Measurements from ENCODE around the gene LPP.

Gene LPP

GRCh38 chr3:188365184-188365583 is 211.2 kb downstream of the LPP start:
- no peaks in the 10 kb centered on the region for H3K27me3 Mint-ChIP-seq
- no peaks in the 10 kb centered on the region for H3K9me3 Mint-ChIP-seq (ENCODE audit: low read depth)
- H3K4me1 Mint-ChIP-seq (ENCODE audit: low read depth), result peaks cover 46% of the 10 kb centered on the region
- peaks cover 7% of the 10 kb centered on the region for H3K36me3 Mint-ChIP-seq
- no peak overlapping the region for H3K4me3 Mint-ChIP-seq
- H3K27ac Mint-ChIP-seq, result no peak overlapping the region

- Mint-ChIP-seq H3K9me3 (ENCODE audit: low read depth) (no peaks in the 10 kb centered on the region), H3K36me3 (peaks cover 7% of the 10 kb centered on the region), H3K4me3 (no peak overlapping the region), H3K4me1 (ENCODE audit: low read depth) (peaks cover 39% of the 10 kb centered on the region), H3K27ac (no peak overlapping the region), H3K27me3 (no peaks in the 10 kb centered on the region)
These were observed 212.2 kb downstream of the LPP start for GRCh38 chr3:188365988-188366698.

- Mint-ChIP-seq H3K4me1 (ENCODE audit: low read depth) (peaks cover 26% of the 10 kb centered on the region), H3K9me3 (ENCODE audit: low read depth) (no peaks in the 10 kb centered on the region), H3K27ac (peak overlapping the region; percentile 34), H3K27me3 (no peaks in the 10 kb centered on the region), H3K4me3 (no peak overlapping the region), H3K36me3 (peaks cover 4% of the 10 kb centered on the region)
These were observed 213.7 kb downstream of the LPP start for GRCh38 chr3:188367678-188368077.

GRCh38 chr3:188369526-188369925 is 215.6 kb downstream of the LPP start:
- H3K36me3 Mint-ChIP-seq, result no peaks in the 10 kb centered on the region
- peak overlapping the region; percentile 34 for H3K27ac Mint-ChIP-seq
- peaks cover 19% of the 10 kb centered on the region for H3K4me1 Mint-ChIP-seq (ENCODE audit: low read depth)
- H3K9me3 Mint-ChIP-seq (ENCODE audit: low read depth), result no peaks in the 10 kb centered on the region
- H3K27me3 Mint-ChIP-seq, result no peaks in the 10 kb centered on the region
- no peak overlapping the region for H3K4me3 Mint-ChIP-seq

GRCh38 chr3:188370081-188370830 is 216.3 kb downstream of the LPP start:
- Mint-ChIP-seq H3K4me3 (no peak overlapping the region), H3K27ac (no peak overlapping the region), H3K9me3 (ENCODE audit: low read depth) (no peaks in the 10 kb centered on the region), H3K27me3 (no peaks in the 10 kb centered on the region), H3K36me3 (no peaks in the 10 kb centered on the region), H3K4me1 (ENCODE audit: low read depth) (peaks cover 19% of the 10 kb centered on the region)

GRCh38 chr3:188378786-188379185 is 224.8 kb downstream of the LPP start:
- H3K27me3 Mint-ChIP-seq, result no peaks in the 10 kb centered on the region
- no peaks in the 10 kb centered on the region for H3K4me1 Mint-ChIP-seq (ENCODE audit: low read depth)
- no peak overlapping the region for H3K4me3 Mint-ChIP-seq
- peaks cover 5% of the 10 kb centered on the region for H3K9me3 Mint-ChIP-seq (ENCODE audit: low read depth)
- no peak overlapping the region for H3K27ac Mint-ChIP-seq
- H3K36me3 Mint-ChIP-seq, result peaks cover 13% of the 10 kb centered on the region

- no peaks in the 10 kb centered on the region for H3K27me3 Mint-ChIP-seq
- no peak overlapping the region for H3K4me3 Mint-ChIP-seq
- H3K36me3 Mint-ChIP-seq, result peaks cover 13% of the 10 kb centered on the region
- H3K4me1 Mint-ChIP-seq (ENCODE audit: low read depth), result no peaks in the 10 kb centered on the region
- H3K27ac Mint-ChIP-seq, result no peak overlapping the region
- H3K9me3 Mint-ChIP-seq (ENCODE audit: low read depth), result peaks cover 5% of the 10 kb centered on the region
These were observed 226.3 kb downstream of the LPP start for GRCh38 chr3:188380252-188380651.

GRCh38 chr3:188380722-188381121 is 226.8 kb downstream of the LPP start:
- Mint-ChIP-seq H3K4me1 (ENCODE audit: low read depth) (no peaks in the 10 kb centered on the region), H3K9me3 (ENCODE audit: low read depth) (peaks cover 5% of the 10 kb centered on the region), H3K27ac (no peak overlapping the region)

GRCh38 chr3:188383748-188384147 is 229.8 kb downstream of the LPP start:
- no peak overlapping the region for H3K27ac Mint-ChIP-seq
- no peaks in the 10 kb centered on the region for H3K4me1 Mint-ChIP-seq (ENCODE audit: low read depth)
- H3K36me3 Mint-ChIP-seq, result peaks cover 10% of the 10 kb centered on the region
- no peak overlapping the region for H3K4me3 Mint-ChIP-seq
- H3K27me3 Mint-ChIP-seq, result no peaks in the 10 kb centered on the region
- no peaks in the 10 kb centered on the region for H3K9me3 Mint-ChIP-seq (ENCODE audit: low read depth)

More at GRCh38 chr3:188380722-188381121, 226.8 kb downstream of the LPP start:
- peaks cover 13% of the 10 kb centered on the region for H3K36me3 Mint-ChIP-seq
- no peak overlapping the region for H3K4me3 Mint-ChIP-seq
- H3K27me3 Mint-ChIP-seq, result no peaks in the 10 kb centered on the region

GRCh38 chr3:188385295-188385694 is 231.3 kb downstream of the LPP start:
- peaks cover 4% of the 10 kb centered on the region for H3K36me3 Mint-ChIP-seq
- H3K27me3 Mint-ChIP-seq, result no peaks in the 10 kb centered on the region
- no peak overlapping the region for H3K4me3 Mint-ChIP-seq
- no peak overlapping the region for H3K27ac Mint-ChIP-seq
- no peaks in the 10 kb centered on the region for H3K9me3 Mint-ChIP-seq (ENCODE audit: low read depth)
- peaks cover 10% of the 10 kb centered on the region for H3K4me1 Mint-ChIP-seq (ENCODE audit: low read depth)

GRCh38 chr3:188389711-188390342 is 235.9 kb downstream of the LPP start:
- peaks cover 3% of the 10 kb centered on the region for H3K36me3 Mint-ChIP-seq
- H3K4me3 Mint-ChIP-seq, result peak overlapping the region; percentile 15
- peaks cover 18% of the 10 kb centered on the region for H3K4me1 Mint-ChIP-seq (ENCODE audit: low read depth)
- H3K27me3 Mint-ChIP-seq, result no peaks in the 10 kb centered on the region
- H3K9me3 Mint-ChIP-seq (ENCODE audit: low read depth), result no peaks in the 10 kb centered on the region
- H3K27ac Mint-ChIP-seq, result peak overlapping the region; percentile 91

- no peaks in the 10 kb centered on the region for H3K27me3 Mint-ChIP-seq
- H3K36me3 Mint-ChIP-seq, result peaks cover 3% of the 10 kb centered on the region
- peak overlapping the region; percentile 15 for H3K4me3 Mint-ChIP-seq
- H3K9me3 Mint-ChIP-seq (ENCODE audit: low read depth), result no peaks in the 10 kb centered on the region
- H3K4me1 Mint-ChIP-seq (ENCODE audit: low read depth), result peaks cover 18% of the 10 kb centered on the region
- H3K27ac Mint-ChIP-seq, result peak overlapping the region; percentile 91
These were observed 236.4 kb downstream of the LPP start for GRCh38 chr3:188390343-188390718.

GRCh38 chr3:188390775-188391443 is 237.0 kb downstream of the LPP start:
- no peak overlapping the region for H3K4me3 Mint-ChIP-seq
- peaks cover 18% of the 10 kb centered on the region for H3K4me1 Mint-ChIP-seq (ENCODE audit: low read depth)
- H3K27me3 Mint-ChIP-seq, result no peaks in the 10 kb centered on the region
- no peaks in the 10 kb centered on the region for H3K9me3 Mint-ChIP-seq (ENCODE audit: low read depth)
- peak overlapping the region; percentile 91 for H3K27ac Mint-ChIP-seq
- H3K36me3 Mint-ChIP-seq, result peaks cover 3% of the 10 kb centered on the region

- peaks cover 3% of the 10 kb centered on the region for H3K36me3 Mint-ChIP-seq
- H3K9me3 Mint-ChIP-seq (ENCODE audit: low read depth), result no peaks in the 10 kb centered on the region
- no peak overlapping the region for H3K27ac Mint-ChIP-seq
- no peak overlapping the region for H3K4me3 Mint-ChIP-seq
- no peaks in the 10 kb centered on the region for H3K27me3 Mint-ChIP-seq
- H3K4me1 Mint-ChIP-seq (ENCODE audit: low read depth), result peaks cover 19% of the 10 kb centered on the region
These were observed 237.6 kb downstream of the LPP start for GRCh38 chr3:188391592-188391991.

GRCh38 chr3:188392076-188392475 is 238.1 kb downstream of the LPP start:
- H3K27ac Mint-ChIP-seq, result no peak overlapping the region
- peaks cover 3% of the 10 kb centered on the region for H3K36me3 Mint-ChIP-seq

More at GRCh38 chr3:188392076-188392475, 238.1 kb downstream of the LPP start:
- Mint-ChIP-seq H3K9me3 (ENCODE audit: low read depth) (no peaks in the 10 kb centered on the region), H3K4me3 (no peak overlapping the region), H3K4me1 (ENCODE audit: low read depth) (peaks cover 24% of the 10 kb centered on the region), H3K27me3 (no peaks in the 10 kb centered on the region)
